Adrenal gland (tissue), 5 donors: ENCODE data around the gene NUCKS1.

ENCODE experiments used
- POLR2A ChIP-seq, 2 donors: fragments of 450-650 bp; IDR thresholded peaks; one replicate each; pipeline ENCODE4 v1.6.1; 2017; ENCODE audit warnings: antibody characterized with exemption in 2 of 2, mild to moderate bottlenecking in 2 of 2, moderate library complexity in 1 of 2
- TF ChIP-seq, protein P1 (sequence below), 6 experiments: fragments of 450-650 bp in 4 of 6; fragments of 200-600 bp in 2 of 6; sonication (generic) in 1 of 6; IDR thresholded peaks; 1 replicate in 5 of 6; 2 replicates in 1 of 6; pipeline versions ENCODE4 v1.5.1 to v1.8.0; 2016 to 2021; ENCODE audit warnings: antibody characterized with exemption in 6 of 6, mild to moderate bottlenecking in 2 of 6, moderate library complexity in 1 of 6
- donor health status: DM: no; HTN: no; CAD: no.

DNA sequence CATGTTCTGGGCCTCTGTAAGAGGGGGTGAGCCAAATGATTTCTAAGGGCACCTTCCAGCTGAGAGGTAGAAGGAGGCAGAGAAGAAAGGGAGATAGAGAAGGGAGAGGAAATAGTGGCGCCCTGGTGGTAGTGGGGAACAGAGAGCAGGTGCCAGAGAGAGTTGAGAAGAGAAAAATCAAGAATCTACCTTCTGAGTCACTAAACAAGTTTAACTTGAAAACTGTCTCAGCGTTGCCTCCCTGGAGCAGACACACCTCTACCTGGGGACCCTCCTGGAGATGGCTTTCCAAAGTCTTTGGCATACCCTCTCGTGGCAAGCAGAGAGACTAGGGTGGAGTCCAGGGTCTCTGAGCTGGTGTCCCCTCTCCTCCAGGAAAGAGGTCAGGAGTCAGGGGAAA, 68.6 kb downstream of the NUCKS1 start:
- TF ChIP-seq, protein P1, sequence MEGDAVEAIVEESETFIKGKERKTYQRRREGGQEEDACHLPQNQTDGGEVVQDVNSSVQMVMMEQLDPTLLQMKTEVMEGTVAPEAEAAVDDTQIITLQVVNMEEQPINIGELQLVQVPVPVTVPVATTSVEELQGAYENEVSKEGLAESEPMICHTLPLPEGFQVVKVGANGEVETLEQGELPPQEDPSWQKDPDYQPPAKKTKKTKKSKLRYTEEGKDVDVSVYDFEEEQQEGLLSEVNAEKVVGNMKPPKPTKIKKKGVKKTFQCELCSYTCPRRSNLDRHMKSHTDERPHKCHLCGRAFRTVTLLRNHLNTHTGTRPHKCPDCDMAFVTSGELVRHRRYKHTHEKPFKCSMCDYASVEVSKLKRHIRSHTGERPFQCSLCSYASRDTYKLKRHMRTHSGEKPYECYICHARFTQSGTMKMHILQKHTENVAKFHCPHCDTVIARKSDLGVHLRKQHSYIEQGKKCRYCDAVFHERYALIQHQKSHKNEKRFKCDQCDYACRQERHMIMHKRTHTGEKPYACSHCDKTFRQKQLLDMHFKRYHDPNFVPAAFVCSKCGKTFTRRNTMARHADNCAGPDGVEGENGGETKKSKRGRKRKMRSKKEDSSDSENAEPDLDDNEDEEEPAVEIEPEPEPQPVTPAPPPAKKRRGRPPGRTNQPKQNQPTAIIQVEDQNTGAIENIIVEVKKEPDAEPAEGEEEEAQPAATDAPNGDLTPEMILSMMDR (IDR thresholded peaks at IDR 0.05) = no peak
- no peak for TF ChIP-seq POLR2A (IDR thresholded peaks at IDR 0.05)
